Measurements from ENCODE around the gene MRPS9. TPM values are rescaled to one million over a fixed set of nuclear protein-coding genes. Genes with fewer than 3 reads are reported as not detected.

Gene MRPS9
- total RNA-seq, 1 donor: 8.8 TPM

GRCh38 chr2:105125920-105126319 is 88.1 kb downstream of the MRPS9 start:
- Histone ChIP-seq H3K9me3 (ENCODE audit: low read depth, low read length) (no peaks in the 10 kb centered on the region), H3K4me1 (ENCODE audit: insufficient read depth, low read length) (no peaks in the 10 kb centered on the region), H3K4me3 (ENCODE audit: low read length) (no peak overlapping the region), H3K27me3 (ENCODE audit: insufficient read depth, low read length) (no peaks in the 10 kb centered on the region)

DNA sequence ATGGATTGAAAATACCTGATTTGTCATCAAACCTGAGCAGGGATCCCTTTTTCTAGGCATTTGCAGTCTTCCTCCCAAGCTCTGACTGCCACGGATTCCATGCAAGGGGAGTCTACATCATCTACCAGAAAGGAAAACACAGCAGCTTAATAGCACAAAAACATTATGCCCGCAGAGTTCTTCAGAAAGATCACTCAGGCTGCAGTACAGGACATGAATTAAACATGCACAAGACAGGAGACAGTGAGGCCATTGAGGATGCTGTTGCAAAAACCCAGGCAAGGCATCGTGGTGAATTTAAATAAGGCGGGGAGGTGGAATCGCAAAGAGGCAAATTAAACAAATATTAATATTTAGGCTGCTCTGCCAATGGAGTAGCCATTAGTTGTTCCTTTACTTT is 88.5 kb downstream of the MRPS9 start:
- no peaks in the 10 kb centered on the region for H3K4me1 ChIP-seq (ENCODE audit: insufficient read depth, low read length)
- H3K4me3 ChIP-seq (ENCODE audit: low read length): no peak overlapping the region
- H3K9me3 ChIP-seq (ENCODE audit: low read depth, low read length): no peaks in the 10 kb centered on the region
- no peaks in the 10 kb centered on the region for H3K27me3 ChIP-seq (ENCODE audit: insufficient read depth, low read length)

DNA sequence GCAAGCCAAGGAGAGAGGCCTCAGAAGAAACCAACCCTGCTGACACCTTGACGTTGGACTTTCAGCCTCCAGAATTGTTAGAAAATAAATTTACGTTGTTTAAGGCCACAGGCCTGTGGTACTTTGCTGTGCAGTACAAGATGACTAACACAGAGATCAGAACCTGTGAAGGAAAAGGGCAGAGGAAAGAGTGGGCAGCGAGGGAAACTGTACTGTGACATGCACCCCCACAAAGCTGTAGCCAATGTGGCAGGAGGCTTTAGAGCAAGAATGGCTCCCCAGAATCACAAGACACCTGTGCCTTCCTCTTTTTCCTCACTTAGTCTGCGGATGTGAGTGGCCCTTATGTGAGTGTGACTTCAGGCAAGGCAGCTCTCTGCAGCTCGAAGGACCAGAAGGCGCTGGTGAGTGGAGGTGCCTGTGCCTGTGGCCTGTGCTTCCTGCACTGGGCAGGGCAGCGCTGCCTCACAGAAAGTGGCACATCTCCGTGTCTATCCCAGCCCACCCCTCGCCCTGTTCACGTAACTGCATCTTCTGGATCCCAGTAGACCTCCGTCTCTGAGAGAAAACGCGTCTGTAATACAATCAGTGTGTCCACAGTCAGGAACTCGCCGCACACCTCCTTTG is 89.5 kb downstream of the MRPS9 start:
- H3K9me3 ChIP-seq (ENCODE audit: low read depth, low read length): no peaks in the 10 kb centered on the region

GRCh38 chr2:105129722-105130232 is 91.9 kb downstream of the MRPS9 start:
- Histone ChIP-seq H3K4me3 (ENCODE audit: low read length) (no peak overlapping the region), H3K4me1 (ENCODE audit: insufficient read depth, low read length) (no peaks in the 10 kb centered on the region), H3K9me3 (ENCODE audit: low read depth, low read length) (no peaks in the 10 kb centered on the region), H3K27me3 (ENCODE audit: insufficient read depth, low read length) (no peaks in the 10 kb centered on the region)

More for the DNA sequence above, 89.5 kb downstream of the MRPS9 start:
- Histone ChIP-seq H3K27me3 (ENCODE audit: insufficient read depth, low read length) (no peaks in the 10 kb centered on the region), H3K4me3 (ENCODE audit: low read length) (no peak overlapping the region), H3K4me1 (ENCODE audit: insufficient read depth, low read length) (no peaks in the 10 kb centered on the region)

- Histone ChIP-seq H3K27me3 (ENCODE audit: insufficient read depth, low read length) (no peaks in the 10 kb centered on the region), H3K4me1 (ENCODE audit: insufficient read depth, low read length) (no peaks in the 10 kb centered on the region), H3K9me3 (ENCODE audit: low read depth, low read length) (no peaks in the 10 kb centered on the region), H3K4me3 (ENCODE audit: low read length) (no peak overlapping the region)
Observed at GRCh38 chr2:105130546-105130945, 92.7 kb downstream of the MRPS9 start.

DNA sequence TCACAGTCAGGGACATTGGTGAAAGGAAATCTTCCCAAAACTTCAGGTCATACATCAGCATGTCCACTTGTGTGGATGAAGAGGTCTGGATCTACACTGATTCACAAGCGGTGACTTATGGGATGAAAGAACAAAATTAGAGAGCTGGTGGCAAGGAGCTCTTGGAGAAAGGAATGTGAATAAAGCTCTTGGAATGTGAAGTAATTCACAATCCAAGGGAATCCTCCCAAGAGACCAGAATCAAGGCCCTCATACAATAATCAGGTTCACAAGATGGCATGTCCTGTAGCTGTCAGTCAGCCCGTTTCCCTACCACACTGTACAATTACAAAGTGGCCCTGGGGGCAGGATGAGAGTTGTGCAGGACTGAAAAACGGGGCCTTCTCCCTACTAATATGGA is 96.2 kb downstream of the MRPS9 start:
- no peak overlapping the region for H3K4me3 ChIP-seq (ENCODE audit: low read length)
- no peaks in the 10 kb centered on the region for H3K4me1 ChIP-seq (ENCODE audit: insufficient read depth, low read length)
- no peaks in the 10 kb centered on the region for H3K9me3 ChIP-seq (ENCODE audit: low read depth, low read length)
- no peaks in the 10 kb centered on the region for H3K27me3 ChIP-seq (ENCODE audit: insufficient read depth, low read length)

- H3K27me3 ChIP-seq (ENCODE audit: insufficient read depth, low read length): no peaks in the 10 kb centered on the region
- no peaks in the 10 kb centered on the region for H3K9me3 ChIP-seq (ENCODE audit: low read depth, low read length)
- H3K4me1 ChIP-seq (ENCODE audit: insufficient read depth, low read length): no peaks in the 10 kb centered on the region
- no peak overlapping the region for H3K4me3 ChIP-seq (ENCODE audit: low read length)
Observed at GRCh38 chr2:105135436-105135835, 97.6 kb downstream of the MRPS9 start.

GRCh38 chr2:105136394-105136793 is 98.5 kb downstream of the MRPS9 start:
- no peak overlapping the region for H3K4me3 ChIP-seq (ENCODE audit: low read length)
- H3K9me3 ChIP-seq (ENCODE audit: low read depth, low read length): no peaks in the 10 kb centered on the region
- H3K4me1 ChIP-seq (ENCODE audit: insufficient read depth, low read length): no peaks in the 10 kb centered on the region
- no peaks in the 10 kb centered on the region for H3K27me3 ChIP-seq (ENCODE audit: insufficient read depth, low read length)

GRCh38 chr2:105138643-105139042 is 100.8 kb downstream of the MRPS9 start:
- Histone ChIP-seq H3K9me3 (ENCODE audit: low read depth, low read length) (no peaks in the 10 kb centered on the region), H3K27me3 (ENCODE audit: insufficient read depth, low read length) (peaks cover 14% of the 10 kb centered on the region), H3K4me1 (ENCODE audit: insufficient read depth, low read length) (no peaks in the 10 kb centered on the region), H3K4me3 (ENCODE audit: low read length) (no peak overlapping the region)

- no peaks in the 10 kb centered on the region for H3K9me3 ChIP-seq (ENCODE audit: low read depth, low read length)
- H3K27me3 ChIP-seq (ENCODE audit: insufficient read depth, low read length): peaks cover 20% of the 10 kb centered on the region
- H3K4me3 ChIP-seq (ENCODE audit: low read length): no peak overlapping the region
- H3K4me1 ChIP-seq (ENCODE audit: insufficient read depth, low read length): peaks cover 4% of the 10 kb centered on the region
Observed at GRCh38 chr2:105139556-105140239, 101.8 kb downstream of the MRPS9 start.

DNA sequence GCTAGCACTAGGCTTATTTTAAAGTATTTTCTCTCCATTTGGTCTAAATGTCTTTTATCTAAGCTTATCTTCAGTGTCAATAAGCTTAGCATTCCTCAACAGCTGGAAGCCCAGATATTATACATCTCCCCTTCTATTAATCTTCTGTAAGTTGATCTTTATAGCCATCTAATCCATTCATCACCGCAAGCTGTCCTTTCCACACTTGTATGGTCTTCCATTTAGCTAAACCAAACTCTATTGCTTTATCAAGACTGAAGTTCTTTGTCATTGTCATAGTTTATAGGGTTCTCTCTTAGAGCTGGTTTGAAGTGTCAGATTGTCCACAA is 102.3 kb downstream of the MRPS9 start:
- no peaks in the 10 kb centered on the region for H3K9me3 ChIP-seq (ENCODE audit: low read depth, low read length)
- no peak overlapping the region for H3K4me3 ChIP-seq (ENCODE audit: low read length)

DNA sequence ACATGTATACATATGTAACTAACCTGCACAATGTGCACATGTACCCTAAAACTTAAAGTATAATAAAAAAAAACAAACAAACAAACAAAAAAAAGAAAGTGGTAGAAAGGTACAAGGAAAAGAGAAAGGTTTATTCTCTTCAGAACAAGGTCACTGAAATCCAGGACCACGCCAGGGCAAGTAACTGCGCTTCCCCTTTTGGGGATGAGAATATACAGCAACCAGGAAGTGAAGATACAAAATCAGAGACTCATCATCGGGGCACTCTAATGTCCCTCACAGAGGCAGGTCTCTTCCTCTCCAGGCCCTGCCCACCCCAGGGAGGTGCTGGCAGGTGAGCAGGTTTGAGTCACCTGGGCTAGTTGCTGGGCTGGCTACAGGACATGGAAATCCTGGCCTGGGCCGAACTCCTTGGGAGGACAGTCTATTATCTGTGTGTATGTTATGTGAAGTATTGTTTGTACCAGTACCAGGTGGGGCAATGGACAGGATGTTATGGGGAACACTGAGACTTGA is 103.3 kb downstream of the MRPS9 start:
- peaks cover 4% of the 10 kb centered on the region for H3K4me1 ChIP-seq (ENCODE audit: insufficient read depth, low read length)
- no peaks in the 10 kb centered on the region for H3K9me3 ChIP-seq (ENCODE audit: low read depth, low read length)
- H3K27me3 ChIP-seq (ENCODE audit: insufficient read depth, low read length): peaks cover 34% of the 10 kb centered on the region
- no peak overlapping the region for H3K4me3 ChIP-seq (ENCODE audit: low read length)

More for the DNA sequence above, 102.3 kb downstream of the MRPS9 start:
- H3K4me1 ChIP-seq (ENCODE audit: insufficient read depth, low read length): peaks cover 4% of the 10 kb centered on the region
- H3K27me3 ChIP-seq (ENCODE audit: insufficient read depth, low read length): peaks cover 25% of the 10 kb centered on the region

DNA sequence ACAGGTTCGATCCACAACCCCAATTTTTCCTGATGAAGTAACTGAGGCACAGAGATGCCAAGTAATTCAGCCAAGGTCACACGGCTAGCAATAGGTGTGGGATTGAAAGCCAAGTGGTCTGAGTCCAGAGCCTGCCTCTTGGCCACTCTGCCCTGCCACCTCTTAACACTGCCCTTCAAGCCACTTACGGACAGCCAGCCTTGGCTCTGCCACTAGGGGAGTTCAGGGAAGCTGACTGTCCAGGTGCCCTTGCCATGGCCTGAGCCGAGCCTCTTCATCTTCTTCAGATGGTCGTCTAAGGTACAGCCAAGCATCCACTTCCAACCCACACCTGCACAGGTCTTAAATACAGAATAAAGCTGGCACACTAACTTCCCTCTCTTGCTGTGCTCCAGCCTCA is 104.4 kb downstream of the MRPS9 start:
- peaks cover 4% of the 10 kb centered on the region for H3K4me1 ChIP-seq (ENCODE audit: insufficient read depth, low read length)
- H3K4me3 ChIP-seq (ENCODE audit: low read length): no peak overlapping the region
- peaks cover 42% of the 10 kb centered on the region for H3K27me3 ChIP-seq (ENCODE audit: insufficient read depth, low read length)
- no peaks in the 10 kb centered on the region for H3K9me3 ChIP-seq (ENCODE audit: low read depth, low read length)

GRCh38 chr2:105143094-105143466 is 105.2 kb downstream of the MRPS9 start:
- H3K27me3 ChIP-seq (ENCODE audit: insufficient read depth, low read length): peaks cover 42% of the 10 kb centered on the region
- H3K4me3 ChIP-seq (ENCODE audit: low read length): no peak overlapping the region
- H3K4me1 ChIP-seq (ENCODE audit: insufficient read depth, low read length): peaks cover 4% of the 10 kb centered on the region
- no peaks in the 10 kb centered on the region for H3K9me3 ChIP-seq (ENCODE audit: low read depth, low read length)

DNA sequence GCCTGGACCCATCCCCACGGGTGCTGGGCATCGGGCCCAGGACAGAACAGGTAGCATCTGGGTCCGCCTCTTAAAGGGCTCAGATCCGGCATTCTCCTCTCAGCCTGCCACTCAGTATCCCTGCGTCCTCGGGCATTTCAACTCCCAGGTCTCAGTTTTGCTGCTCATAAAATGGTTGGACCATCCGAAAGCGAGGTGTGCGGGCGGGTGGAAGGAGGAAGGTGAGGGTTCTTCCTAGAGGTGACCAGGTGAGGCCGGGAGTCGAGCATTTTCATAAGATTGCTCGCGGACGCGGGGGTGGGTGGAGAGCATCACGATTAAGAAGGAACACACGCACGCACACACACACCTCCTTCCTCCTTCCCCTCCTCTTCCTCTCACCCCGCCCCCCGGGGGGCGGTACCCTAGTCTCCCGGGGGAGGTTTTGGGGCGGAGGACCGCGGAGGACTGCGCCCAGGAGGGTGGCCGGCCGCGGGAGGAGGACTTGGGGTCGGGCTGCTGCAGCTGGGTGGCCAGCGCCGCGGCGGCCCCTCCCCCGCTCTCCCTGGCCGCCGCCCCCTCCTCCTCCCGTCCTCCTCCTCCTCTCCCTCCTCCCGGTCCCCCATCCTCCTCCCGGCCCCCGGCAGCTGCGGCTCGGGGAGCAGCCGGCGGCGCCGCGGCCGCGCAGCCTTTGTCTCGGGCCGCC is 105.7 kb downstream of the MRPS9 start:
- Histone ChIP-seq H3K9me3 (ENCODE audit: low read depth, low read length) (no peaks in the 10 kb centered on the region), H3K27me3 (ENCODE audit: insufficient read depth, low read length) (peaks cover 42% of the 10 kb centered on the region), H3K4me1 (ENCODE audit: insufficient read depth, low read length) (peaks cover 4% of the 10 kb centered on the region), H3K4me3 (ENCODE audit: low read length) (peak overlapping the region; percentile 15)
